ENCODE measurements around the gene PANK2. TPM values are rescaled to one million over a fixed set of nuclear protein-coding genes. Genes with fewer than 3 reads are reported as not detected.
"Not testable (repeated sequence)": the region's sequence is repeated elsewhere in the genome, so short reads cannot be mapped to it uniquely, and the experiment has no call there.

Gene PANK2
- total RNA-seq, 1 donor from 2014 or later, result 61.6 TPM

- DNase-seq (ENCODE audit: low spot score), result peak; percentile 36
Observed at GRCh38 chr20:3901028-3901705, 12.0 kb downstream of the PANK2 start.

GRCh38 chr20:3901706-3902440, 12.7 kb downstream of the PANK2 start:
- DNase-seq (ENCODE audit: low spot score), result peak; percentile 23

GRCh38 chr20:3902446-3902845, 13.3 kb downstream of the PANK2 start:
- DNase-seq (ENCODE audit: low spot score), result no peak

GRCh38 chr20:3904224-3904623, 15.0 kb downstream of the PANK2 start:
- DNase-seq (ENCODE audit: low spot score), result no peak

GRCh38 chr20:3904857-3905256, 15.7 kb downstream of the PANK2 start:
- no peak for DNase-seq (ENCODE audit: low spot score)

- DNase-seq (ENCODE audit: low spot score), result not testable (repeated sequence)
Observed at GRCh38 chr20:3906744-3907721, 17.8 kb downstream of the PANK2 start.

GRCh38 chr20:3908667-3909066, 19.5 kb downstream of the PANK2 start:
- no peak for DNase-seq (ENCODE audit: low spot score)

GRCh38 chr20:3909952-3910366, 20.8 kb downstream of the PANK2 start:
- DNase-seq (ENCODE audit: low spot score), result no peak

GRCh38 chr20:3910853-3911252, 21.7 kb downstream of the PANK2 start:
- no peak for DNase-seq (ENCODE audit: low spot score)

- DNase-seq (ENCODE audit: low spot score), result no peak
Observed at GRCh38 chr20:3911956-3912355, 22.8 kb downstream of the PANK2 start.

- no peak for DNase-seq (ENCODE audit: low spot score)
Observed at GRCh38 chr20:3914446-3914845, 25.3 kb downstream of the PANK2 start.

- DNase-seq (ENCODE audit: low spot score), result no peak
Observed at GRCh38 chr20:3915691-3916090, 26.5 kb downstream of the PANK2 start.

- peak; percentile 42 for DNase-seq (ENCODE audit: low spot score)
Observed at GRCh38 chr20:3916364-3916763, 27.2 kb downstream of the PANK2 start.

GRCh38 chr20:3919352-3919751, 30.2 kb downstream of the PANK2 start:
- DNase-seq (ENCODE audit: low spot score), result peak; percentile 90

- DNase-seq (ENCODE audit: low spot score), result no peak
Observed at GRCh38 chr20:3922223-3922982, 33.2 kb downstream of the PANK2 start.

GRCh38 chr20:3922983-3923339, 33.8 kb downstream of the PANK2 start:
- DNase-seq (ENCODE audit: low spot score), result no peak

GRCh38 chr20:3923818-3924217, 34.6 kb downstream of the PANK2 start:
- DNase-seq (ENCODE audit: low spot score), result no peak

GRCh38 chr20:3924304-3925112, 35.3 kb downstream of the PANK2 start:
- DNase-seq (ENCODE audit: low spot score), result no peak

GRCh38 chr20:3925113-3925695, 36.0 kb downstream of the PANK2 start:
- no peak for DNase-seq (ENCODE audit: low spot score)

Data from umbilical cord (tissue), 2 donors.